Ishikawa (cell line): ENCODE results near the gene ACTR1A.
A peak's percentile ranks its signal among the peaks of the same experiment; 100 is the strongest.

Experiments used
- CEBPB ChIP-seq: IDR thresholded peaks from 2 replicates; pipeline ENCODE4 v1.6.1; 2012
- CREB1 ChIP-seq: IDR thresholded peaks from 2 replicates; pipeline ENCODE4 v1.6.1; 2012; ENCODE audit warnings: low read depth
- EGR1 ChIP-seq: IDR thresholded peaks from 2 replicates; pipeline ENCODE4 v1.6.1; 2012
- EP300 ChIP-seq: IDR thresholded peaks from 2 replicates; pipeline ENCODE4 v1.6.1; 2012; ENCODE audit warnings: borderline replicate concordance
- FOXM1 ChIP-seq: IDR thresholded peaks from 2 replicates; pipeline ENCODE4 v1.6.1; 2012; ENCODE audit warnings: low read depth, borderline replicate concordance
- MAX ChIP-seq: IDR thresholded peaks from 2 replicates; pipeline ENCODE4 v1.6.1; 2012
- NFIC ChIP-seq: IDR thresholded peaks from 2 replicates; pipeline ENCODE4 v1.6.1; 2012
- RAD21 ChIP-seq: IDR thresholded peaks from 2 replicates; pipeline ENCODE4 v1.6.1; 2012; ENCODE audit warnings: low read depth
- REST ChIP-seq: IDR thresholded peaks from 2 replicates; pipeline ENCODE4 v1.6.1; 2012; ENCODE audit warnings: low read depth, mild to moderate bottlenecking
- TAF1 ChIP-seq: IDR thresholded peaks from 2 replicates; pipeline ENCODE4 v1.6.1; 2012; ENCODE audit warnings: low read depth, mild to moderate bottlenecking
- TCF12 ChIP-seq: IDR thresholded peaks from 2 replicates; pipeline ENCODE4 v1.6.1; 2012; ENCODE audit warnings: low read depth
- TEAD4 ChIP-seq: IDR thresholded peaks from 2 replicates; pipeline ENCODE4 v1.6.1; 2012
- USF1 ChIP-seq: IDR thresholded peaks from 2 replicates; pipeline ENCODE4 v1.6.1; 2012
- YY1 ChIP-seq: IDR thresholded peaks from 2 replicates; pipeline ENCODE4 v1.6.1; 2012; ENCODE audit warnings: low read depth
- ZBTB7A ChIP-seq: IDR thresholded peaks from 2 replicates; pipeline ENCODE4 v1.6.1; 2012; ENCODE audit warnings: low read depth

Gene ACTR1A

GRCh38 chr10:102504179-102504975 is 1.9 kb upstream of the ACTR1A start:
- TF ChIP-seq TEAD4 (no peak), TAF1 (peak; percentile 8; the same call in 1 of the 2 replicates), EGR1 (peak; percentile 31; the same call in 1 of the 2 replicates), CREB1 (no peak), YY1 (no peak), ZBTB7A (peak; percentile 74)

GRCh38 chr10:102503264-102504178 is 1.0 kb upstream of the ACTR1A start, which contains the start of gene SUFU:
SUFU (plus strand) TSS chr10:102503972; CDS start chr10:102504153, 181 bp downstream.
- TF ChIP-seq FOXM1 (no peak), EGR1 (0 out of 2 replicates have a peak, but pooled peaks have one; percentile 11), TAF1 (peak; percentile 91), CREB1 (0 out of 2 replicates have a peak, but pooled peaks have one; percentile 7), CEBPB (no peak), MAX (peak; percentile 48; the same call in 1 of the 2 replicates), RAD21 (peak; percentile 85), USF1 (no peak), TCF12 (peak; percentile 6; the same call in 1 of the 2 replicates)

GRCh38 chr10:102502029-102502336 is 529 bp downstream of the ACTR1A start:
- TF ChIP-seq TAF1 (peak; percentile 24; the same call in 1 of the 2 replicates), YY1 (peak; percentile 95), EP300 (no peak), CREB1 (0 out of 2 replicates have a peak, but pooled peaks have one; percentile 34)

GRCh38 chr10:102501201-102502028 is 1.1 kb downstream of the ACTR1A start:
- no peak for TF ChIP-seq USF1
- 0 out of 2 replicates have a peak, but pooled peaks have one; percentile 21 for TF ChIP-seq NFIC
- TF ChIP-seq TCF12, result no peak
- TF ChIP-seq MAX, result no peak
- TF ChIP-seq TEAD4, result no peak
- TF ChIP-seq CEBPB, result no peak
- TF ChIP-seq RAD21, result no peak
- no peak for TF ChIP-seq ZBTB7A
- no peak for TF ChIP-seq EGR1
- TF ChIP-seq EP300, result 0 out of 2 replicates have a peak, but pooled peaks have one; percentile 2
- no peak for TF ChIP-seq TAF1

- TF ChIP-seq CREB1 (no peak), EGR1 (no peak), USF1 (no peak), RAD21 (no peak)
These were observed 3.2 kb downstream of the ACTR1A start for GRCh38 chr10:102499356-102499755.

- TF ChIP-seq TCF12 (no peak), YY1 (no peak)
These were observed 5.0 kb downstream of the ACTR1A start for GRCh38 chr10:102497545-102497944.

GRCh38 chr10:102493771-102494170 is 8.7 kb downstream of the ACTR1A start:
- TF ChIP-seq EP300, result no peak
- no peak for TF ChIP-seq RAD21
- no peak for TF ChIP-seq ZBTB7A
- TF ChIP-seq MAX, result no peak
- TF ChIP-seq TCF12, result no peak
- TF ChIP-seq USF1, result no peak
- no peak for TF ChIP-seq EGR1
- no peak for TF ChIP-seq YY1
- no peak for TF ChIP-seq NFIC
- no peak for TF ChIP-seq CEBPB
- TF ChIP-seq REST, result no peak
- no peak for TF ChIP-seq TEAD4
- no peak for TF ChIP-seq CREB1
- no peak for TF ChIP-seq FOXM1
- TF ChIP-seq TAF1, result no peak
